Activated CD8-positive, alpha-beta memory T cell treated with anti-CD3 and anti-CD28 coated beads for 36 hours (primary cell): ENCODE data around the gene MRTFA. TPM values are rescaled to one million over a fixed set of nuclear protein-coding genes. Genes with fewer than 3 reads are reported as not detected.
"Not testable (repeated sequence)": the region's sequence is repeated elsewhere in the genome, so short reads cannot be mapped to it uniquely, and the experiment has no call there.

Source experiments
- CTCF ChIA-PET: fragments of 350-600 bp; sonication (Branson Sonifier 250); formaldehyde crosslinking; loops from one replicate; lab custom pipeline; 2021; ENCODE audit warnings: antibody characterized with exemption; lab: Charles Lee
- POLR2A ChIA-PET: fragments of 350-600 bp; sonication (Branson Sonifier 250); formaldehyde crosslinking; loops from one replicate; lab custom pipeline; 2021; ENCODE audit warnings: antibody characterized with exemption; lab: Charles Lee
- total RNA-seq, 2 experiments: library from RNA; stranded (reverse); gene quantifications; one replicate each; pipeline ENCODE4 v1.2.3, GENCODE V29; 2021

MRTFA gene
- total RNA-seq, 2 experiments from 2014 or later: 33.4 to 35.3 TPM

DNA sequence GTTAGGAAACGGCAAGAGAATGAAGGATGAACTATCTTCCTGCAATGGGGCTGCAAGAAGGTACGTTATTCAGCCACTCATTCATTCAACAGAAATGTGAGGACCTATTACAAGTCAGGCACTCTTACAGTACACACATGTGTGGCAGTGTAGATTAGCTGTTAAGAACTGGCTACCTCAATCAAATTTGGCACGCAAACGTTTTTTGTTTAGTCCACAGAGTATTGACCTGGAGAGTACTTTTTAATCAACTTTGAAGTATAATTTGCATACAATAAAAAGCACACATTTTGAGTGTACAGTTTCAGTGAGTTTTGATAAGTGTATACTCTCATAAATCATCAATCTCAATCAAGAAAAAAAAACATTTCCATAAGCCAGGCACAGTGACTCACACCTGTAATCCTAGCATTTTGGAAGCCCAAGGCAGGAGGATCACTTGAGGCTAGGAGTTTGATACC, 24.2 kb downstream of the MRTFA start:
- ChIA-PET CTCF (interaction anchor here (0.8 to 0.9 kb wide), 2 partner anchors 16 to 32 kb away, joined by 3 read pairs; no protein-coding TSS in a partner anchor), POLR2A (no interaction called here)

DNA sequence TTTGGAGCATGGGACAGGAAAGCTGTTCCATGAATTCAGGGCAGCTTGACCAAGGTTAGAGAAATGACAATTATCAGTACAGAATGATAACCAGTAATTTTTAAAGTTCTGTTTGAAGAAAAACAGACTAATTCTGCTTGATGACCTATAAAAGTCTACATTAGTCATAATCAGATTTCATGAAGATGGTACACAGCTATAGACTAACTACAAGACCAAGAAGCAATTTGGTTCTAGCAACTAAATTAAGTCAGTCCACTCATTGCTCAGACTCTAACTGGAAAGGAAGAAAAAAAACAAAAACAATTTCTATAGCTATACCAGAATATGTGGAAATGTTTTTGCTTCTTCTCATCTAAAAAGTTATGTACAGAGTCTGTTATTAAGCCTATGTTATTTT, 24.9 kb downstream of the MRTFA start:
- POLR2A ChIA-PET: no interaction called here

DNA sequence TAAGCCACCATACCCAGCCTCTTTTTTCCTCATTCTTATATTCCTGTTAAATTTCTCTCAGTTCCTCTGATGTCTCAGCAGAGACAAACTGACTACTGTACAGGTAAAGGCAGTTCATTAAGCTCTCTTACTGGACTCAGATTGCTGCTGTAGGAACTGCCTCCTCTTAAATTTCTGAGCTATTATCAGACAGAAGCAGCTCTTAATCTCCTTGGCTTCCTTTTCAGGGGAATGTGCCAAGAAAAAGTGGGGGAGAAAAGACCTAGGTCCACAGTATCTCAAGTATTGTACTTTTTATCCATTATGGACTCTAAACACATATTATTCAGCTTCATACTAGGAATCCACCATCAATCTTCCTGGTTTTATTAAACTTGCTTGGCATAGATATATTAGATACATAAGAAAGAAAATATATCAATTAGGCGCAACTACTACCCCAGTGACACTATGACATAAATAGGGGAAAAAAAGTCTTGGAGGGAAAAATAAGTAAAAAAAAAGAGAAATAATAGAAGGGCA, 26.1 kb downstream of the MRTFA start:
- ChIA-PET POLR2A (no interaction called here), CTCF (interaction anchor here (0.7 kb wide), 1 partner anchor 91 kb away, joined by 4 read pairs; no protein-coding TSS in a partner anchor)

More for the DNA sequence above, 24.9 kb downstream of the MRTFA start:
- CTCF ChIA-PET: interaction anchor here (0.8 kb wide), 1 partner anchor 17 kb away, joined by 3 read pairs; no protein-coding TSS in a partner anchor

DNA sequence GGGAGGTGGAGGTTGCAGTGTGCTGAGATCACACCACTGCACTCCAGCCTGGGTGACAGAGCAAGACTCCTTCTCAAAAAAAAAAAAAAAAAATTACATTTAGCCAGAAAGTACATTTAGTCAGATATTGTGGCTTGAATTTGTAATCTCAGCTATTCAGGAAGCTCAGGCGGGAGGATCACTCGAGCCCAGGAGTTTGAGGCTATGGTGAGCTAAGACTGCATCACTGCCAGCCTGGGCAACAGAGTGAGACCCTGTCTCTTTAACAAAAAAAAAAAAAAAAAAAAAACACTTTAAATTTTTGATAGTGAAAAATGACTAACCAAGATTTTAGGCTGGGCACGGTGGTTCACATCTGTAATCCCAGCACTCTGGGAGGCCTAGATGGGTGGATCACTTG, 27.3 kb downstream of the MRTFA start:
- CTCF ChIA-PET: interaction anchor here (0.7 to 1.0 kb wide), 2 partner anchors 10 to 26 kb away, joined by 3 to 4 read pairs; no protein-coding TSS in a partner anchor
- POLR2A ChIA-PET: no interaction called here

DNA sequence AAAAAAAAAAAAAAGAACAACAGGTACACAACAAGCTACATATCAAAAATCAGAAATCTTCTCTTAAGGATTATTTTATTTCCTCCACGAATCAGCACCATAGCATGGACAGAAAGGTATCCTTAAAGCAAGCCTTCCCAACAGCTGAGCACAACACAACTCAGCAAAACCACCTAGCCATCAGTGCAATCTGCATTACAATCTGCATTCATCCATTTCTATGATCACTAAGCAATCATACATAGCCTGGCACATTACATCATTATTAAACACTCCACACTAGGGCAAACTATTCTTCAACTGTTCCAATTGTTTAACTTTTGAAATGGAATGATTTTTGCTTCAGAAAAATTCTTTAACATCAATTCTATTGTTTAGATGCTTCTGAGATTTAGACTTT, 29.0 kb downstream of the MRTFA start:
- POLR2A ChIA-PET: no interaction called here
- CTCF ChIA-PET: no interaction called here

DNA sequence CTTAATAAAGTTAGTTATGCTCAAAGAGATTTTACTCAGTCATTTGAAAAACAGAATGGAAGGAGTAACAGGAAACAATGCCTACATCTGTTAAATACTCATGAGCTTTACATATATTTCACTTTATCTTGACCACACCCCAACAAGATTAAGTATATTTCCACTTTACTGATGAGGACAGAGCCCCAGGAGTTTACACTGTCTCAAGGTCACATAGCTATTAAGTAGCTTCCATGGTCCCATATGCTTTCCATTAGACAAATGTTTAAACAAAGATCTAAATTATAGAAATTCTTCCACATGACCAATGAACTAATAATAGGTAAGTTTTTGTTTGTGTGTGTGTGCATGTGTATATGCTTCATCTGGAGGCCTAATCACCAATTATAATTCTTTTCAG, 30.2 kb downstream of the MRTFA start:
- ChIA-PET POLR2A (no interaction called here), CTCF (interaction anchor here (1.0 kb wide), 1 partner anchor 40 kb away, joined by 3 read pairs; no protein-coding TSS in a partner anchor)

DNA sequence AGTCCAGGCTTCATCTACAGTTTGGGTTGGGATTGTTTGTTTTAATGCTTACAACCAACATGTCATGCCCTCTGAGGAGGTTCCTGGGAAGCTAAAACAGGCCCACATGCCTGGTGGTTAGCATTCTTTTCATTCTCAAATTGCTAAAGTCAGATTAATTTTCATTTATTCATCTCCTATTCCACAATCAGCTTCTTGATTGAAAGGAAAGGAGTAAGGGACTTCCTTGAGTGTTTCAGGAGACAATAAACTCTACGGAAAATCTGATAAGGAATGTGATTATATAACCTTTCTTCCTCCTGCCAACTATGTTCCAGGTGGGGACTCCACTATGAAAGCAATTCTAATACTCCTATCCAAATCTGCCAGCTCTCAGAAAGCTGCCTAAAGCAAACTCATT, 30.8 kb downstream of the MRTFA start:
- POLR2A ChIA-PET: no interaction called here
- CTCF ChIA-PET: no interaction called here

DNA sequence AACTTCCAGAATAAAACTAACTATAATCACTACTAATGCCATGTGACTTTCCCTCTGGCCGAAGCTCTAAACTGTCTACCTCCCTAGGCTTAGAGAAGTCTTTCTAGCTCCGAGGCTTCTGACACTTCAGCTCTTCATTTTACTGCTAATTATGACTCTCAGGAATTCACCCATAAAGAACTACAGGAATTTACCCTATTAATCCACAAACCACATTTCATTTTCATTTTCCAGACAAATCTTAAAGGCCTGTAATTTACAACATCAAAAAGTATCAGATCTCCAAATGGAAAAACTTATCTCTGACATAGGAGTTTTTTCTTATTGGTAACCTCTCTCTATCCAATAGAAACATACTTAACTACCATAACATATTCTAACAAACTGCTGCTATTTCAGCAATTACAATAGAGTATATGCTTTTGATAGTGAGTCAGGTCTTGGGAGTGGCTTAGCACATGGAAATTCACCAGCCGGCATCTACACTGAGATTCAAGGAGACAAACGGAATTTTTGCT, 33.4 kb downstream of the MRTFA start:
- ChIA-PET POLR2A (no interaction called here), CTCF (interaction anchor here (0.6 kb wide), 1 partner anchor 919 kb away, joined by 3 read pairs; no protein-coding TSS in a partner anchor)

DNA sequence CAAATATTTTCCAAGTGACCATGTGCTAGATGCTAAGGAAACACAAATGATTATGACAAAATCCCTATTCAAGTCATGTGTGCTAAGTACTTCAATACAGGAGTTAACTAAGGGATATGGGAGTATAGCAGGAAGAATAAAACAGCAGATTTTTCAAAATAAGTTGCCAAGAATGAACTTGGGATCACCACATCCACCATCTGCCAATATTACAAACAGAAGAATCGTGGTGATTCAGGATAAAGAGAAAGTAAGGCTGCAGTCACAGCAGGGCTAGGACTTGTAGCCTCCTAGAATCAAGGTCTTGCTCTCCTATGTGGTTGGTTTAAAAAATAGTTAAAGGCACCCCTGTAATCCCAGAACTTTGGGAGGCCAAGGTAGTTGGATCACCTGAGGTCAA, 34.3 kb downstream of the MRTFA start:
- CTCF ChIA-PET: no interaction called here
- POLR2A ChIA-PET: interaction anchor here (0.6 kb wide), 1 partner anchor 93 kb away, joined by 5 read pairs; no protein-coding TSS in a partner anchor

DNA sequence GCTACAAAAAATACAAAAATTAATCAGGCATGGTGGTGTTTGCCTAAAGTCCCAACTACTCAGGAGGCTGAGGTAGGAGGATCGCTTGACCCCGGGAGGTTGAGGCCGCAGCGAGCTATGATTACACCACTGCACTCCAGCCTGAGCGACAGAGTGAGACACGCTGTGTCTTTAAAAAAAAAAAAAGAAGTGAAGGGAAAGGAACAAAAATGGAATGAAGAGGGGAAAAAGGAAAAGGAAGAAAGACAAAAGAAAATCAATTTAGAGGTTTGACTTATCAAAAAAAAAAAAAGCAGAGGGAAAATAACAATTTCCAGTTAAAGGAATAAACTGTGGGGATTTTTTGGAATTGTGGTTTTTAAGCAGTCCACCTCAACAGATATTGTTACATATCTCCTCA, 36.8 kb downstream of the MRTFA start:
- POLR2A ChIA-PET: no interaction called here
- CTCF ChIA-PET: no interaction called here

DNA sequence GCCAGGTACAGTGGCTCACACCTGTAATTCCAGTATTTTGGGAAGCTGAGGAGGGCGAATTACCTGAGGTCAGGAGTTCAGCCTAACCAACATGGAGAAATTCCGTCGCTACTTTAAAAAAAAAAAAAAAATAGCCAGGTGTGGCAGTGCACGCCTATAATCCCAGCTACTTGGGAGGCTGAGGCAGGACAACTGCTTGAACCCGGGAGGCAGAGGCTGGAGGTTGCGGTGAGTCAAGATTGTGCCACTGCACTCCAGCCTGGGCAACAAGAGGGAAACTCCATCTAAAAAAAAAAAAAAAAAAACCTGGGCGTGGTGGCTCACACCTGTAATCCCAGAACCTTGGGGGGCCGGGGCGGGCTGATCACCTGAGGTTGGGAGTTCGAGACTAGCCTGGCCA, 37.8 kb downstream of the MRTFA start:
- CTCF ChIA-PET: interaction anchor here (0.7 kb wide), 1 partner anchor 577 kb away, joined by 3 read pairs; no protein-coding TSS in a partner anchor
- POLR2A ChIA-PET: not testable (repeated sequence)

DNA sequence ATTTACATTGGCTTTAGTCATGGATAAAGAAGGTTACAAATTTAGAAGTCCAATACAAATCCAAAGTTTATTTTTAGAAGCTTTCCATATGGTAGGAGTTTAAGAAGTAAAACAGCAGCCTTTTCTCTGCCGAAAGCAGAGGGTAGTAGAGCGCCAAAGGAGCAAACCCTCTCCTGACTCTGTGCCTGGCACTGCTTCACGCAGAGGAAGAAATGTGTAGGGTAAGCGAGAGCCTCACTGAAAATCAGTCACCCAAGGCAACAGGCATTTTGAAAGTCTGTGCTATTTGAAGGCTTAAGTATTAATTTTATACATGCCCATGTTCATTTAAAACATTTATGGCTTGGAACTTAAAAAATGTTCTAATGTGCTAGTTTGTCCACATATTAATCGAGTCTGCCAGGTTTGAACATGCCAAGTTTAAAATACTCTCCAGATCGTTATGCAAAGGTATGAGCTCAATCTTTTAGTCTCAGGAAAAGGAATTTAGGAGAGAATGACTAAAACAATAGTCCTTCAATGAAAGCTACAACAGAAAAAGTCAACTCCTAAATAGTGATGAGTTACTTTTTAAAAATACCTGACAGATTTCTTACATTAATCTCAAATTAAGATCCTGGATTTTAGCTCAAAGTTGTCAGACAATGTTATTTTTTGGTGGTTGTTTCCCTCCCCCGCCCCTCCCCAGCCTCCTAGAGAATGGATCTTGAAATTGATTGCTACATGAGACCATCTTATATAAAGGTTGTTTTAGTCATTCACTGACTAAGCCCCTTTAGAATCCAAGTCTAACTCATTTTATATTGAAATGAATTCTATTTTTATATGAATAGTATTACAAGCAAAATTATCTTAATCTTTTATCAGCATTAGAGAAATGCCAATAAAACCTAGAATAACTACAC, 38.7 kb downstream of the MRTFA start:
- CTCF ChIA-PET: no interaction called here
- POLR2A ChIA-PET: no interaction called here

DNA sequence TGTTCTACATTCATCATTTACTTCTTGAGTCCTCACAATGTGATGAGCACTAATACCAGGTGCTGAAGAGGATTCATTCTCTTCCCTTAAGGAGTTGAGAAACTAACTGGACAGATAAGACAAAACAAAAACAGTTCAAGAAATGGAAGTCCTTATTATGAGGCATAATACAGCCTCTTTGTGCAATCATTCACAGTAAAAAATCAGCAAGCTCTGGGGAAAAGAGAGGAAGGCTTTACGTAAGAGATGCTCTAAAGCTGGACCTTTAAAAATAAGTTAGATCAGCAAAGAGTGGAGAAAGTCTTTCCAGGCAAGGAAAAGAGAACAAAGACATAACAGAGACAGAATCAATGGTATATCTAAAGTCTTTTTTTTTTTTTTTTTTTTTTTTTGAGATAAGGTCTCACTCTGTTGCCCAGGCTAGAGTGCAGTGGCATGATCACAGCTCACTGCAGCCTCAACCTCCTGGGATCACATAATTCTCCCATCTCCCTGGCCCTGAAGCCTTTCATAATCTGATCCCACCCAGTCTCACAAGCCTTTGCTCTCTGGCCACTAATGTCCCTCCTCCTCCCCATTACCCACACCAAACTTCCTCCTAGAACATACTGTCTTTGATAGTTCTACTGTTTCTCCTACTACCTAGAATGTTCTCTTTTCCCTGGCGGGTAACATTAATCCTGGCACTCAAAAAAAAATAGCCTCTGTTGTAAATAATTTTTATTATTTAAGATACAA, 40.9 kb downstream of the MRTFA start:
- ChIA-PET CTCF (no interaction called here), POLR2A (no interaction called here)

DNA sequence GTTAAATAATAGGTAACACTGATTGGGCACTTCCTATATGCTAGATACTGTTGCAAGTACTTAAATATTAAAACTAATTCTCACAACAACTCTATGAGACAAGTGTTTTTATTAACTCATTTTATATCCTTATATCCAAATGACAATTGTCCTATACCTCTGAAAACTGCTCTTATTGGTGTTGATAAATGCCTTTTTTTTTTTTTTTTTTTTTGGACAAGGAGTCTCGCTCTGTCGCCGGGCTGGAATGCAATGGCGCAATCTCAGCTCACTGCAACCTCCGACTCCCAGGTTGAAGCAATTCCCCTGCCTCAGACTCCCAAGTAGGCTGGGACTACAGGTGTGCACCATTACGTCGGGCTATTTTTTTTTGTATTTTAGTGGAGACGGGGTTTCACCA, 41.6 kb downstream of the MRTFA start:
- POLR2A ChIA-PET: no interaction called here
- CTCF ChIA-PET: interaction anchor here (0.6 kb wide), 1 partner anchor 543 kb away, joined by 3 read pairs; no protein-coding TSS in a partner anchor

DNA sequence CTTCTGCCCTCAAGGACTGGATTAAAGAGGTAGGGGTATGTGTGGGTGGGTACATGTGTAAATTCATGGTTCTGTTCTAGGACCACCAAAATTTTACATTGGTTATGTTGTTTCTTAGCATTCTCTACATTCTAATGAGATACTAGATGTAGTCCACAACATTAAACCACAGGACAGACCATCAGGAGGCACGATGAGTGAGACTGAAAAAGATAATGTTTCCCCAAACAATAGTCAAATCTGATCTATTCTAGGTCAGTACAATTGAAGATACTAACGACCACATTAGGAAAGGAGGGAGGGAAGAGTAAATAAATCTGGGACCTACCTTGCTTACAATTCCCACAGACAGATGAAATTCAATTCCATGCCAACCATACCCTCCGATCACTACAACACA, 42.2 kb downstream of the MRTFA start:
- ChIA-PET CTCF (interaction anchor here (0.6 to 0.9 kb wide), 2 partner anchors 10 to 544 kb away, joined by 3 read pairs; no protein-coding TSS in a partner anchor), POLR2A (no interaction called here)

DNA sequence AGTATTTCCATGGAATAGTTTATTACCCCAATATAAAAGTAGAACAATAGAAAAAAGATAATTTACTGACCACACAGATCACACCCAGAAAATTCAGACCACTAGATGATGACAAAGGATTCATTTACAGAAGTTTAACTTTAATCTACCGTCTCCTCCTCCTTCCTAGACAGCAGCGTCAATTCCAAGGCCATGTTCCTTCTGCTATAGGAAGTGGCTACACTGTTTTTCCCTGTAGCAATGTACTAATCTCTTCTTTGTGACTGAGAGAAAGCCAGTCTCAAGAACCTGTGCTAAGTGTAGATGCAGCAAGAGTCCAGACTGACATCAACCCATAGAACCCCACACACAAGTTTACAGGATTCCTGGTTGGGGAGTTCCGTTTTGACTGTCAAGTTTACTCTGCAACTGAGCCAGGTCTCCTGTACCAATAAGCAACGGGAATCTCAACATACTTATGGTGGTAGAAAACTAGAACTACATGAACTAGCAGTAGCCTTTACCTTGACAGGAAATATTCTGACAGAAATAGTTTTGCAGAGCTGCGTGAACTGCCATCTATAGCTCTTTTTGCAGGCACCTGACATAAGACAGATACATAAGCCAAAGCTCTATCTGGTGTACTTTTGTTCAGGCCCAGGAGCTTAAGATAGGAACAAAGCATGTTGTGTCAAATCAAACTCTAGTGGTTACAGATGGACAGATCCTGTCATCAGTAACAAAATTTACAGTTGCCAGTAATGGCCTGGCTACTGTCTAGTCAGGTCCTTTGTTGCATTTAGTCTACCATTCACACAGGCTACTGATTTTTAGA, 42.9 kb downstream of the MRTFA start:
- POLR2A ChIA-PET: no interaction called here
- CTCF ChIA-PET: interaction anchor here (0.9 kb wide), 1 partner anchor 9 kb away, joined by 3 read pairs; no protein-coding TSS in a partner anchor

DNA sequence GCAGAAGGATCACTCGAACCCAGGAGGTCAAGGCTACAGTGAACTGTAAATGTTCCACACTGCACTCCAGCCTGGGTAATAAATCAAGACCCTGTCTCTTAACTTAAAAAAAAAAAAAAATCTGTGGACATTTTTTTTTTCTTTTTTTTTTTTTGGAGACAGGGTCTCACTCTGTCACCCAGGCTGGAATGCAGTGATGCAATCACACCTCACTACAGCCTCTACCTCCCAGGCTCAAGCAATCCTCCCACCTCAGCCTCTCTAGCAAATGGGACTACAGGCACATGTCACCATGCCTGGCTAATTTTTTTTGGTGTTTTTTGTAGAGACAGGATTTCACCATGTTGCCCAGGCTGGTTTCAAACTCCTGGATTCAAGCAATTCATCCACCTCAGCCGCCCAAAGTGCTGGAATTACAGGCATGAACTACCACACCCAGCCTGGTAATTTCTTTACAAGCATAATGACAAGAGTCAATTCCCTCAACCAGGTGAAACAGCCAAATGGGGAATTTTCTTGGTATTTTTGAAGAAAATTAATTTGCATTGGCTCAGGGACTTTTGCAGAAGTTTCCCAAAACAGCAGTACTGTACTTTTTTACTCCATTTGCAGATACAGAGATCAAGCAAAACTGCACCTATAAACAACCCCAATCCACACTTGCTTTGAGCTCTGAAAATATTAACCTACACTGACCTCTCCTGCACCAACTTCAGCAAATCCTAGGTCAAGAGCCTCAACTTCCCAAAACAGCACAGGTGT, 44.0 kb downstream of the MRTFA start:
- ChIA-PET POLR2A (no interaction called here), CTCF (no interaction called here)

DNA sequence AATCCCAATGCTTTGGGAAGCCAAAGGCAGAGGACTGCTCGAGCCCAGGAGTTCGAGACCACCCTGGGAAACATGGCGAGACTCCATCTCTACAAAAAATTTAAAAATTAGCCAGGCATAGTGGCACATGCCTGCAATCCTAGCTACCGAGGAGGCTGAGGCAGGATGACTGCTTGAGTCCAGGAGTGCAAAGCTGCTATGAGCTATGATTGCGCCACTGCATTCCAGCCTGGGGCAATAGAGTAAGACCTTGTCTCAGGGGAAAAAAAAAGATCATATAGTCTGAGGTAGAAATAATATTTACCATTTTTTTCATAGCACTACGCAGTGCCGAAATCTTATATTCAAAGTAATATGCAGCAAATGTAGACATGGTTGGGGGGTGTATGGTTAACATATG, 47.8 kb downstream of the MRTFA start:
- CTCF ChIA-PET: no interaction called here

More for the DNA sequence above, 47.8 kb downstream of the MRTFA start:
- POLR2A ChIA-PET: no interaction called here
